ENCODE measurements around the gene CYP3A7.
"Not testable (repeated sequence)": the region's sequence is repeated elsewhere in the genome, so short reads cannot be mapped to it uniquely, and the experiment has no call there.

Gene CYP3A7

GRCh38 chr7:99665312-99666012 is 69.5 kb downstream of the CYP3A7 start:
- no peak for DNase-seq

- DNase-seq, result not testable (repeated sequence)
Measured at GRCh38 chr7:99657879-99658278, 77.1 kb downstream of the CYP3A7 start.

All from SHP77 (cell line).